GM21619 (cell line): ENCODE results near the gene LRRC8B.

Experiments
- ATAC-seq: cut with Tn5 transposase; IDR thresholded peaks from one replicate; pipeline ENCODE4 v1.9.1; 2021; ENCODE audit not compliant: unreplicated experiment

The LRRC8B gene

GRCh38 chr1:89546082-89546889 lies 21.7 kb downstream of the LRRC8B start:
- ATAC-seq, result no peak

GRCh38 chr1:89546934-89547562 lies 22.4 kb downstream of the LRRC8B start:
- ATAC-seq, result no peak

GRCh38 chr1:89547563-89548116 lies 23.0 kb downstream of the LRRC8B start:
- no peak for ATAC-seq

- ATAC-seq, result no peak
Observed at GRCh38 chr1:89548122-89548857, 23.7 kb downstream of the LRRC8B start.

- no peak for ATAC-seq
Observed at GRCh38 chr1:89550995-89551394, 26.4 kb downstream of the LRRC8B start.

- peak; percentile 85 for ATAC-seq
Observed at GRCh38 chr1:89552471-89553081, 27.9 kb downstream of the LRRC8B start.

GRCh38 chr1:89553157-89553556 lies 28.5 kb downstream of the LRRC8B start:
- no peak for ATAC-seq

- no peak for ATAC-seq
Observed at GRCh38 chr1:89555550-89555949, 30.9 kb downstream of the LRRC8B start.

GRCh38 chr1:89556726-89557444 lies 32.3 kb downstream of the LRRC8B start:
- ATAC-seq, result no peak

GRCh38 chr1:89557445-89557825 lies 32.8 kb downstream of the LRRC8B start:
- ATAC-seq, result no peak

GRCh38 chr1:89557956-89558355 lies 33.3 kb downstream of the LRRC8B start:
- ATAC-seq, result no peak

GRCh38 chr1:89563957-89564604 lies 39.5 kb downstream of the LRRC8B start:
- no peak for ATAC-seq

GRCh38 chr1:89565521-89565920 lies 40.9 kb downstream of the LRRC8B start:
- no peak for ATAC-seq

GRCh38 chr1:89566761-89567174 lies 42.1 kb downstream of the LRRC8B start:
- no peak for ATAC-seq

GRCh38 chr1:89567797-89568196 lies 43.2 kb downstream of the LRRC8B start:
- no peak for ATAC-seq

- ATAC-seq, result no peak
Observed at GRCh38 chr1:89573410-89573809, 48.8 kb downstream of the LRRC8B start.

- ATAC-seq, result no peak
Observed at GRCh38 chr1:89574621-89575020, 50.0 kb downstream of the LRRC8B start.

- no peak for ATAC-seq
Observed at GRCh38 chr1:89575207-89575606, 50.6 kb downstream of the LRRC8B start.

GRCh38 chr1:89576013-89576412 lies 51.4 kb downstream of the LRRC8B start:
- ATAC-seq, result no peak

- ATAC-seq, result no peak
Observed at GRCh38 chr1:89578151-89578550, 53.5 kb downstream of the LRRC8B start.
